ENCODE results near the gene GPR32. TPM values are rescaled to one million over a fixed set of nuclear protein-coding genes. Genes with fewer than 3 reads are reported as not detected.
"Not testable (repeated sequence)": the region's sequence is repeated elsewhere in the genome, so short reads cannot be mapped to it uniquely, and the experiment has no call there.

GPR32 gene
- total RNA-seq, 2 donors from 2014 or later = not detected

DNA sequence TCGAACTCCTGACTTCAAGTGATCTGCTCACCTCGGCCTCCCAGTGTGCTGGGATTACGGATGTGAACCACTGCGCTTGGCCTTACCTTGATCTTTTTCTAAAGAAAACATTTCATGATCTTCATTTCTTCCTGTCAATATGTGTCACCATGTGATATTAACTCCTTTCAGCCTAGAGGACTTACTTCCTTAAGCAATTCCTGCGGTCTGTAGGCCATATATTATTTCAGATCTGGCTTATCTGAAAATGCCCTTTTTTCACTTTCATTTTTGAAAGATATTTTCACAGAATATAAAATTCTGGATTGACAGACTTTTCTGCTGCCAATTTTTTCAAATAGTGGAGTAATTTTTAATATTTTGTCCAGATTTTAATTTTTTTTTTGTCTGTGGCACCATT lies 2.0 kb upstream of the GPR32 start:
- Histone ChIP-seq H3K27me3 (no peaks in the 10 kb centered on the region), H3K4me3 (no peak overlapping the region), H3K36me3 (no peaks in the 10 kb centered on the region), H3K27ac (no peak overlapping the region), H3K4me1 (no peaks in the 10 kb centered on the region), H3K9me3 (peaks cover 0 to 9% of the 10 kb centered on the region in 2 donors)
- TF ChIP-seq, protein P1, sequence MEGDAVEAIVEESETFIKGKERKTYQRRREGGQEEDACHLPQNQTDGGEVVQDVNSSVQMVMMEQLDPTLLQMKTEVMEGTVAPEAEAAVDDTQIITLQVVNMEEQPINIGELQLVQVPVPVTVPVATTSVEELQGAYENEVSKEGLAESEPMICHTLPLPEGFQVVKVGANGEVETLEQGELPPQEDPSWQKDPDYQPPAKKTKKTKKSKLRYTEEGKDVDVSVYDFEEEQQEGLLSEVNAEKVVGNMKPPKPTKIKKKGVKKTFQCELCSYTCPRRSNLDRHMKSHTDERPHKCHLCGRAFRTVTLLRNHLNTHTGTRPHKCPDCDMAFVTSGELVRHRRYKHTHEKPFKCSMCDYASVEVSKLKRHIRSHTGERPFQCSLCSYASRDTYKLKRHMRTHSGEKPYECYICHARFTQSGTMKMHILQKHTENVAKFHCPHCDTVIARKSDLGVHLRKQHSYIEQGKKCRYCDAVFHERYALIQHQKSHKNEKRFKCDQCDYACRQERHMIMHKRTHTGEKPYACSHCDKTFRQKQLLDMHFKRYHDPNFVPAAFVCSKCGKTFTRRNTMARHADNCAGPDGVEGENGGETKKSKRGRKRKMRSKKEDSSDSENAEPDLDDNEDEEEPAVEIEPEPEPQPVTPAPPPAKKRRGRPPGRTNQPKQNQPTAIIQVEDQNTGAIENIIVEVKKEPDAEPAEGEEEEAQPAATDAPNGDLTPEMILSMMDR (IDR thresholded peaks at IDR 0.05) = no peak
- no peak for DNase-seq (ENCODE audit: low spot score)

DNA sequence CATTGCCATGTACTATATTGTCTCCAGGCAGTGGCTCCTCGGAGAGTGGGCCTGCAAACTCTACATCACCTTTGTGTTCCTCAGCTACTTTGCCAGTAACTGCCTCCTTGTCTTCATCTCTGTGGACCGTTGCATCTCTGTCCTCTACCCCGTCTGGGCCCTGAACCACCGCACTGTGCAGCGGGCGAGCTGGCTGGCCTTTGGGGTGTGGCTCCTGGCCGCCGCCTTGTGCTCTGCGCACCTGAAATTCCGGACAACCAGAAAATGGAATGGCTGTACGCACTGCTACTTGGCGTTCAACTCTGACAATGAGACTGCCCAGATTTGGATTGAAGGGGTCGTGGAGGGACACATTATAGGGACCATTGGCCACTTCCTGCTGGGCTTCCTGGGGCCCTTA lies 624 bp downstream of the GPR32 start:
- TF ChIP-seq, protein P1 (IDR thresholded peaks at IDR 0.05) = no peak

DNA sequence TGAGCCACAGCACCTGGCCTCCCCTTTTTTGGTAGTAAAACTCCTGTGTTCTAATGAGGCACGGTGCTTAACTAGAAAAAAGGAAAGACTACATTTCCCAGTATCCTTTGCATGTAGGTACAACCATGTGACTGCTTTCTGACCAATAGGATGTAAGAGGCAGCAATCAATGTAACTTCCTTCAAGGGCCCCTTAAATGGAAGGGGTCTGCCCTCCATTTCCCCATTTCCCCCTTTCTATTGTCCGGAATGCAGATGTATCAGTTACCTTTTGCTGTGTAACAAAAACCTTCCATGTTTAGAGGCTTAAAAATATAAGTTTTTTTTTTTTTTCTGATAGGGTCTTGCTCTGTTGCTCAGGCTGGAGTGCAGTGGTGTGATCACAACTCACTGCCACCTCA lies 2.2 kb downstream of the GPR32 start:
- Histone ChIP-seq H3K27ac (no peak overlapping the region), H3K4me1 (no peaks in the 10 kb centered on the region), H3K9me3 (peaks cover 0 to 24% of the 10 kb centered on the region in 2 donors), H3K4me3 (no peak overlapping the region), H3K36me3 (no peaks in the 10 kb centered on the region), H3K27me3 (no peaks in the 10 kb centered on the region)
- no peak for DNase-seq (ENCODE audit: low spot score)
- TF ChIP-seq, protein P1 (IDR thresholded peaks at IDR 0.05) = no peak

More for the DNA sequence above, 624 bp downstream of the GPR32 start:
- Histone ChIP-seq H3K4me3 (no peak overlapping the region), H3K4me1 (no peaks in the 10 kb centered on the region), H3K36me3 (no peaks in the 10 kb centered on the region), H3K27me3 (no peaks in the 10 kb centered on the region), H3K27ac (no peak overlapping the region), H3K9me3 (peaks cover 0 to 9% of the 10 kb centered on the region in 2 donors)
- no peak for DNase-seq (ENCODE audit: low spot score)

DNA sequence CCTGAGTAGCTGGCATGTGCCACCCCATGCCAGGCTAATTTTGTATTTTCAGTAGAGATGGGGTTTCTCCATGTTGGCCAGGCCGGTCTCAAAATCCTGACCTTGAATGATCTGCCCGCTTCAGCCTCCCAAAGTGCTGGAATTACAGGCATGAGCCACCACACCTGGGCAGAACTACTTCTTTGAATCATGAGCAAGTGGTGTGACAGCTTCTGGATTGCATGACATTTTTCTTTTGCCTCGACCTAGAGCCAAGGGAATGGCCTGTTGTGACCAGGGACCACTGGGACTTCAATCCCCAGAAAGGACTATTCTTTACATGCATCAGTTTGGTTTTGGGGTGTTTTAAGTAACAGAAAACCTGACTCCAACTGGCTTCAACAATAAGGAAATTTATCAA lies 2.6 kb downstream of the GPR32 start:
- not testable (repeated sequence) for H3K27me3 ChIP-seq; DNase-seq (ENCODE audit: low spot score); H3K36me3 ChIP-seq; H3K4me3 ChIP-seq; H3K4me1 ChIP-seq; H3K27ac ChIP-seq
- H3K9me3 ChIP-seq = peaks cover 0 to 24% of the 10 kb centered on the region in 2 donors

DNA sequence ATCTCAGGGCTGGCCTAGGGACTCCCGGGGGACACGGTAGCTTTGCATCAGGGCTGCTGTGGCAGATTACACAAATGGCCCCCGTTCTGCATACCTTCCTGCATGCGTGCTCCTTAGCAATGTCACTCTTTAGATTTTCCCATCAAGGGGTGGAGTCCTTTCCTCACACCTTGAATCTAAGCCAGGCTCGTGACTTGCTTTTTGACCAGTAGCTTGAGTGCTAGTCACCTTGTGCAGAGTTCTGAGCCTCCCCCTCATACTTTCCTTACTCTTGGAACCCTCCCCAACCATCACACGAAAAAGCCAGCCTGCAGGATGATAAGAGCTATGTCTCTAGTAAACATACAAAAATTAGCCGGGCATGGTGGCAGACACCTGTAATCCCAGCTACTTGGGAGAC lies 3.2 kb downstream of the GPR32 start:
- not testable (repeated sequence) for H3K4me1 ChIP-seq, H3K27me3 ChIP-seq

DNA sequence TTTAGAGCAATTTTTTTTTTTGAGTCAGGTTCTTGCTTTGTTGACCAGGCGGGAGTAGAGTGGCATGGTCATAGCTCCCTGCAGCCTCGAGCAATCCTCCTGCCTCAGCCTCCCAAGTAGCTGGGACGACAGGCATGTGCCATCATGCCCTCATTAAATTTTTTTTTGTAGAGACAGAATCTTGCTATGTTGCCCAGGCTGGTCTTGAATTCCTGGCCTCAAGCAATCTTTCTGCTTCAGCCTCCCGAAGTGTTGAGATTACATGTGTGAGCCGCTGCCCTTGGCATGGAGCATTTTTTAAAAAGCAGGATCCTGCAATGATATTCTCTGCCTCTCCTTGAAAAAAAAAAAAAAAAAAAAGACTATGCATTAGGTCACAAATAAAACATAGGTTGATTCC lies 5.9 kb downstream of the GPR32 start:
- H3K27ac ChIP-seq = no peak overlapping the region
- no peak overlapping the region for H3K4me3 ChIP-seq
- no peaks in the 10 kb centered on the region for H3K4me1 ChIP-seq
- peaks cover 0 to 15% of the 10 kb centered on the region in 2 donors for H3K27me3 ChIP-seq
- H3K36me3 ChIP-seq = no peaks in the 10 kb centered on the region
- DNase-seq (ENCODE audit: low spot score) = no peak
- H3K9me3 ChIP-seq = peaks cover 0 to 24% of the 10 kb centered on the region in 2 donors
- TF ChIP-seq, protein P1 (IDR thresholded peaks at IDR 0.05) = no peak

More for the DNA sequence above, 3.2 kb downstream of the GPR32 start:
- H3K27ac ChIP-seq; DNase-seq (ENCODE audit: low spot score); H3K4me3 ChIP-seq; H3K36me3 ChIP-seq: not testable (repeated sequence)
- H3K9me3 ChIP-seq = peaks cover 0 to 24% of the 10 kb centered on the region in 2 donors

DNA sequence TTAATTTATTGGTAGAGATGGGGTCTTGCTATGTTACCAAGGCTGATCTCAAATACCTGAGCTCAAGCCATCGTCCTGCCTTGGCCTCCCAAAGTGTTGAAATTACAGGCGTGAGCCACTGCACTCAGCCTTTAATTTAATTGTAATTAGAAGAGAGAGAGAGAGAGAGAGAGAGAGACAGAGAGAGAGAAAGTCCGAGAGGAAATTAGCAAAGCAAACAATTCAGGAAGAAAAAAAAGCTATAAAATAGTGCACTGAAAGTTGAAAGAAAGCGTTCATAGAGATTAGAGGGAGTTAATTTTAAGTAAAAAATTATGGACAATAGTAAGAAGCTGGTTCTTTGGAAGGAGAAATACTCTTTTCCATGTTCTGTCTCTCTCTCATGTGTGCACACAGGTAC lies 7.0 kb downstream of the GPR32 start:
- peaks cover 0 to 15% of the 10 kb centered on the region in 2 donors for H3K27me3 ChIP-seq
- H3K4me3 ChIP-seq = no peak overlapping the region
- no peaks in the 10 kb centered on the region for H3K36me3 ChIP-seq
- H3K4me1 ChIP-seq = no peaks in the 10 kb centered on the region
- H3K27ac ChIP-seq = no peak overlapping the region
- TF ChIP-seq, protein P1 (IDR thresholded peaks at IDR 0.05) = no peak
- peaks cover 0 to 21% of the 10 kb centered on the region in 2 donors for H3K9me3 ChIP-seq
- DNase-seq (ENCODE audit: low spot score) = no peak

Measured in right atrium auricular region (tissue), 2 donors.